IMR-90 (cell line): ENCODE measurements around the gene LRFN2.

Experiments used
- BHLHE40 ChIP-seq: fragments of 150-350 bp; IDR thresholded peaks from 2 replicates; pipeline ENCODE4 v1.6.1; 2016; ENCODE audit warnings: mild to moderate bottlenecking, low read depth, low read length
- CHD1 ChIP-seq: IDR thresholded peaks from 2 replicates; pipeline ENCODE4 v1.6.1; 2012; ENCODE audit warnings: low read depth, low read length, improper control_type of control experiment
- CTCF ChIP-seq: conservative IDR thresholded peaks from 2 replicates; pipeline ENCODE4 v1.5.1; 2012; ENCODE audit warnings: mild to moderate bottlenecking, low read depth, low read length, improper control_type of control experiment
- POLR2A ChIP-seq: IDR thresholded peaks from 2 replicates; pipeline ENCODE4 v1.6.1; 2012; ENCODE audit warnings: mild to moderate bottlenecking, low read depth, low read length

GRCh38 chr6:40550202-40551101 lies 36.7 kb downstream of the LRFN2 start:
- TF ChIP-seq POLR2A, result no peak
- peak; percentile 59 for TF ChIP-seq CTCF
- TF ChIP-seq CHD1, result no peak
- no peak for TF ChIP-seq BHLHE40
